ENCODE results near the gene CLTRN.

GRCh38 chrX:15683193-15683592, 18.6 kb upstream of the CLTRN start:
- no peak for TF ChIP-seq CTCF (IDR thresholded peaks at IDR 0.05)
- TF ChIP-seq POLR2AphosphoS5 (IDR thresholded peaks at IDR 0.05; ENCODE audit: low read depth, low read length) = no peak

Measured in Panc1 (cell line).